NB4 (cell line): Measurements from ENCODE around the gene OVCA2.

Experiments
- DNase-seq: peaks from one replicate; pipeline ENCODE4 v3.0.0; 2010; ENCODE audit warnings: low read depth
- H3K4me3 ChIP-seq: one replicate; pipeline ENCODE4 v1.5.1; 2011; ENCODE audit warnings: mild to moderate bottlenecking, low read depth, low read length, moderate library complexity
- MYC ChIP-seq: IDR thresholded peaks from 2 replicates; pipeline ENCODE4 v1.6.1; 2011; ENCODE audit warnings: low read depth, low read length
- POLR2A ChIP-seq: IDR thresholded peaks from 2 replicates; pipeline ENCODE4 v1.6.1; 2011; ENCODE audit warnings: mild to moderate bottlenecking; ENCODE audit not compliant: insufficient read length; ENCODE audit errors: extremely low read depth
- TF ChIP-seq, protein P1 (sequence below): IDR thresholded peaks from 2 replicates; pipeline ENCODE4 v1.6.1; 2011; ENCODE audit warnings: low read depth, low read length
- TF ChIP-seq, protein P2 (sequence below): IDR thresholded peaks from one replicate; pipeline ENCODE4 v1.5.1; 2012; ENCODE audit warnings: low read depth, low read length

Gene OVCA2

DNA sequence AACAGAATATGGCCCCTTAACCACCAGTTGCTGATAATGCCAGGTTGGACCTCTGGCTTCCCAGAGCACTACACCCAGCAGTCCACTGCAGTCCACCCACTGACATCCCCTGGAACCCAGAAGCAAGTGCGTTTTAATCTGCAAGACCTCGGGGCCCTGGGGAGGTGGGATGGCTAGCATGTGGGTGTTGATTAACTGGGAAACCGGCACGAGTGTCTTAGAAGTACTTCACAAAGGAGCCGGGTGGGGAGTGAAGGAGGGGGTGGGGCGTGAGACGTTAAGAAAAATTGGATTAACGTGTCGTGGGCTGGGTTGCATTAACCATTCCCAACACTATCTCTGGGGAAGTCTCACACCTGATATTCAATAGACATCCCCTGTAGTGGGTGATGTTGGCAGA is 7.0 kb downstream of the OVCA2 start:
- H3K4me3 ChIP-seq: no peak overlapping the region
- no peak for DNase-seq
- TF ChIP-seq MYC: no peak
- no peak for TF ChIP-seq POLR2A
- TF ChIP-seq, protein P1, sequence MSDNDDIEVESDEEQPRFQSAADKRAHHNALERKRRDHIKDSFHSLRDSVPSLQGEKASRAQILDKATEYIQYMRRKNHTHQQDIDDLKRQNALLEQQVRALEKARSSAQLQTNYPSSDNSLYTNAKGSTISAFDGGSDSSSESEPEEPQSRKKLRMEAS: no peak
- TF ChIP-seq, protein P2, sequence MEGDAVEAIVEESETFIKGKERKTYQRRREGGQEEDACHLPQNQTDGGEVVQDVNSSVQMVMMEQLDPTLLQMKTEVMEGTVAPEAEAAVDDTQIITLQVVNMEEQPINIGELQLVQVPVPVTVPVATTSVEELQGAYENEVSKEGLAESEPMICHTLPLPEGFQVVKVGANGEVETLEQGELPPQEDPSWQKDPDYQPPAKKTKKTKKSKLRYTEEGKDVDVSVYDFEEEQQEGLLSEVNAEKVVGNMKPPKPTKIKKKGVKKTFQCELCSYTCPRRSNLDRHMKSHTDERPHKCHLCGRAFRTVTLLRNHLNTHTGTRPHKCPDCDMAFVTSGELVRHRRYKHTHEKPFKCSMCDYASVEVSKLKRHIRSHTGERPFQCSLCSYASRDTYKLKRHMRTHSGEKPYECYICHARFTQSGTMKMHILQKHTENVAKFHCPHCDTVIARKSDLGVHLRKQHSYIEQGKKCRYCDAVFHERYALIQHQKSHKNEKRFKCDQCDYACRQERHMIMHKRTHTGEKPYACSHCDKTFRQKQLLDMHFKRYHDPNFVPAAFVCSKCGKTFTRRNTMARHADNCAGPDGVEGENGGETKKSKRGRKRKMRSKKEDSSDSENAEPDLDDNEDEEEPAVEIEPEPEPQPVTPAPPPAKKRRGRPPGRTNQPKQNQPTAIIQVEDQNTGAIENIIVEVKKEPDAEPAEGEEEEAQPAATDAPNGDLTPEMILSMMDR: no peak

DNA sequence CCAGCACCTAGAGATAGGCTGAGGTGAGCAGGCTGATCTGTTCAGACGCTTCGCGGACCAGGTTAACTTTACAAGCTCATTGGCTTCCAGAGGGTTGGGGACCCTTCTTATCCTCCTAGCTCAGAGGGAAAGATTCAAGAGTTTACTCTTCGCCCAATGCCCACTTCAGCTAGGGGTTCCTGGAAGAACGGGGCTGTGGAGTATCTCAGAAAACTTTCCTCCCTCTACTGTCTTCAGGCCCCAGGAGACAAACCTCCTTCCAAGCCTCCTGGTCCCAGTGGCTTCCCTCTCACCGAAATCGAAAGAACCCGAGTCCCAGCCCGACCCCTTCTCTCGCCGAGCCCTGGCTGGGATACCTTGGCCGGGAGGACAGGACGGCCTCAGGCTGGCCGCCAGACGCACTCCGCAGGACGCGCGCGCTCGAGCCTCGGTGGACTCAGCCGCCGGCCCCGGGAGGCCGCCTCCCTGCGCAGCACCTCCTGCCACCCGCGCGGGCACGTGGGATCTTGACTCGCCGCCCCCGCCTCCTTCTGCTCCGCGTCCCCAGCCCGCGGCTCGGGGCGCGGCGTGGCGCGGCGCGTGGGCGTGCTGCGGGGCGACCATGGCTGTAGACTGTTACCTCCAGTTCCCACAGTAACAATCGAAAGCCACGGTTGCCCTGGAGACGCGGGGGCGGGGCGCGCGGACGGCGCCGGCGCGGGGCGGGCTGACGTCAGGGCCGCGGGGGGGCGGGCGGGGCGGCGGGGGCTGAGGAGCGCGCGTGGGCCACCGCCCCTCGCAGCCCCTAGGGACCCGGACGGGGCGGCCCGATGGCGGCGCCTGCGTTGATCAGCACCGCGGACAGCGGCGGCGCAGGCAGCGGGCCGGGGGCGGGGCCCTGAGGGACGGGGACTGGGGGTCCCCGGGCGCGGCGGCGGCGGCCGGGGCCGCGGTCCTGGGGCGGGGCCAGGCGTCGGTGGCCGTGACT is 7.8 kb downstream of the OVCA2 start:
- TF ChIP-seq MYC: peak; percentile 32; the same call in 1 of the 2 replicates
- TF ChIP-seq, protein P2: no peak
- peak; percentile 63 for DNase-seq
- no peak overlapping the region for H3K4me3 ChIP-seq

DNA sequence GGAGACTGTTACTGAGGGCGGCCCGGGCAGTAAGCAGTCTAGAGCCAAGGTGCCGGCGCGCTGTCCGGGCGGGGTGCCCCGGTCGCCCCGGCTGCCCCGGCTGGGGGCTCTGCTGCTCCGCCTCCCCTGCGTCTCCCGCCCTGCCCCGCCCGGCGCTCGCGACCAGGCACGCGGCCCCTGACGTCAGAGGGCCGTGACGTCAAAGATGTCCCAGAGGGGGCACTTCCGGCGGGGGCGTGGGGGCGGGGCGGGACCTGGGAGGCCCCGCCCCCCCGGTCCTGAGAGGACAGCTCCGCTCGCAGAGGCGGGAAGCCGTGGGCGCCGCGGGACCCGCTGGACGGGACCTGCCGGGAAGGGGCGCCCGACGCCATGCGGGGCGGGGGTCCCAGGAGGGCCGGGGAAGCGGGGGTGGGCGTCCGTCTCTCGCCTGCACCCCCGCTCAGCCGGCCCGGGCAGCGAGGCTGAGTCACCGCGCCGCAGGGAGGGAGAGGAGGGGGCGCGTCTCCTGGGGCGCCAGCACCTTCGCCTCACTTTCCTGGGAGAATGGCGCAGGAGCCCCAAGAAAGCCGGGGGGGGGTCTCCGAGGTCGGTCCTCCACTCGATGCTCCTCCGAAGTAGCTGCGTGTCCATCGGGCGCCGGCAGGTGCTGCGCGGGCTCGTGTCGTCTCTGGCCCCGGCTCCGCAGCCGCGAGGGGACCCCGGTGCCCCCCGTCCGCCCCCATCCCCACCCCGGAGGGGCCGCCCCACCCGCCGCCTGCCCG is 8.7 kb downstream of the OVCA2 start:
- peak; percentile 44 for DNase-seq
- TF ChIP-seq MYC: no peak
- TF ChIP-seq, protein P2: no peak
- TF ChIP-seq POLR2A: no peak
- TF ChIP-seq, protein P1: no peak
- no peak overlapping the region for H3K4me3 ChIP-seq

DNA sequence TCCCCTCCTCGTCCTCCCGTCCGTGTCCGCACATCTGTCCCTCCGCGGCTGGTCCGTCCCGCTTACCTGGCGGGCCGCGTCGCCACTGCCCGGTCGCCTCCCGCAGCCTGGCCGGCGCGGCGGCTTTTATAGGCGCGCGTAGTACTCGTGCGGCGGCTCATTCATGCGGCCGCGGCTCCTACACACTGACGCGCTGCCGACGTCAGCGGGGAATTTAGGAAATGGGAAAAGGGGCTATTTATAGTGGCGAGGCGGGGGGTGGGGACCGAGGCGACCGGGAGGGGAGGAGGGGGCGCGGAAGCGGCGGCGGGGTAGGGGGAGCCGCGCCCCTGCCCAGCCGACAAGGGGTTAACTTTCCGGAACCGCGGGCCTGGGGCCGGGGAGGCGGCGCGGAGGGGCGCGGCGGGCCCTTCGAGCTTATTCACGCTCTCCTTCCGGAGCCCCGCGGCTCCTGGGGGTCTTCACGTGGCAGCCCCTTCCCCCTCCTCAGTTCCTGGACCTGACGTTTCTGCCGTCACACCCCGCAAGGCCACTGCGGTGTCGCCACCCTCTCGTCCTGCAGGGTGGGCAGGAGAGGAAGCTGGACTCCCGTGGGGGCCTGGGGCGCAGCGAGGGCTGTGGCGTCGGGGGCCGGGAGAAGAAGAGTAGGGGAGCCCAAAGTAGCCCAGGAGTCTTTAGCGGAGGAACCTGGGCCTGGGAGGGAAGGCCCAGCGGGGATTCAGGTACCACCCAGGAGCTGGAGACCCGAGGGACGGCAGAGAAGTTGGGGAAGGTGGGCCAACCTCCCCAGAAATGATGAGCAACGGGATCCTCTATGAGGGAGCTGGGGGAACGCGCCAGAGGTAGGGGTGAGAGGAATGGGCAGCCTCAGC is 9.5 kb downstream of the OVCA2 start:
- DNase-seq: no peak
- TF ChIP-seq, protein P1: no peak
- TF ChIP-seq POLR2A: no peak
- TF ChIP-seq, protein P2: no peak
- H3K4me3 ChIP-seq: no peak overlapping the region

DNA sequence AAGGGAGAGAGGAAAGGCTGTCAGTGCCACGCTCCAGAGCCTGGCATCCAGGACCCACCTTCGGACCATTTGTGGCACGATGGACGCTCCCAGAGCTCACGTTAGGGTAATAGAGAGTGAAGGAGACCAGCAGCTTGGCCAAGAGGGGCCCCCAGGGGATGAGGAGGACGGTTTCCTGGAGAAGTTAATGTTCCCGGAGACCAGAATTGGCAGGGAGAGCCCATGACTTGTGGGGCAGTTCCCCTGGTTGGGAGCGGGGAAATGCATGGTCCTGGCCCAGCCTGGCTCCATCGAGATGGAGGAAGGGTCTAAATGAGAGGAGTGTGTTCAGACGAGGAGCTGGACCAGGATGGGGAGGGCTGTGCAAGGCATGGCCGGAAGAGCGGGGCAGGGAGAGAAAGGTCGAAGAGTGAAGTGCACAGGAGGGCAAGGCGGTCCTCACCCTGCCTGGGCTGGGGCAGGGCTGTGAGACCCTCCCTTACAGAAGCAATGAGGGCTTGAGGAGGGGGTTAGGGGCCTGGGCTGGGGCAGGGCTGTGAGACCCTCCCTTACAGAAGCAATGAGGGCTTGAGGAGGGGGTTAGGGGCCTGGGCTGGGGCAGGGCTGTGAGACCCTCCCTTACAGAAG is 10.2 kb downstream of the OVCA2 start:
- TF ChIP-seq, protein P2: no peak
- TF ChIP-seq, protein P1: no peak
- TF ChIP-seq MYC (no peak), POLR2A (no peak)
- DNase-seq: no peak
- H3K4me3 ChIP-seq: no peak overlapping the region
